NT2/D1 (cell line): ENCODE measurements around the gene PSRC1.

Experiments used
- DNase-seq: peaks from one replicate; pipeline ENCODE4 v3.0.0-alpha.2; 2011; ENCODE audit warnings: low read depth, low spot score
- H3K27me3 ChIP-seq: 2 replicates; pipeline ENCODE4 v1.6.0; 2011; ENCODE audit warnings: mild to moderate bottlenecking; ENCODE audit not compliant: insufficient read length, insufficient read depth
- H3K36me3 ChIP-seq: 2 replicates; pipeline ENCODE4 v1.6.1; 2011; ENCODE audit warnings: mild to moderate bottlenecking, low read length, mixed read lengths; ENCODE audit not compliant: insufficient read depth, insufficient read length
- H3K4me1 ChIP-seq: 2 replicates; pipeline ENCODE4 v1.5.1; 2011; ENCODE audit not compliant: insufficient read depth, insufficient read length
- H3K4me3 ChIP-seq: 2 replicates; pipeline ENCODE4 v1.5.1; 2011; ENCODE audit warnings: low read depth; ENCODE audit not compliant: insufficient read length
- H3K9ac ChIP-seq: 2 replicates; pipeline ENCODE4 v1.6.0; 2011; ENCODE audit warnings: low read depth; ENCODE audit not compliant: insufficient read length
- H3K9me3 ChIP-seq: 2 replicates; pipeline ENCODE4 v1.5.1; 2011; ENCODE audit warnings: mild to moderate bottlenecking, low read length; ENCODE audit not compliant: insufficient read depth
- SUZ12 ChIP-seq: IDR thresholded peaks from 2 replicates; pipeline ENCODE4 v1.6.1; 2011; ENCODE audit not compliant: insufficient read length, insufficient read depth; ENCODE audit errors: extremely low read depth
- YY1 ChIP-seq: IDR thresholded peaks from 2 replicates; pipeline ENCODE4 v1.6.1; 2011; ENCODE audit not compliant: insufficient read length, insufficient read depth
- ZNF274 ChIP-seq: IDR thresholded peaks from 2 replicates; pipeline ENCODE4 v1.6.1; 2011; ENCODE audit warnings: mild to moderate bottlenecking, low read depth, low read length

PSRC1 gene

GRCh38 chr1:109304226-109304920 lies 21.4 kb upstream of the PSRC1 start:
- H3K4me3 ChIP-seq = no peak overlapping the region
- DNase-seq = no peak
- TF ChIP-seq SUZ12 (no peak), YY1 (no peak), ZNF274 (no peak)
- no peaks in the 10 kb centered on the region for H3K27me3 ChIP-seq
- H3K36me3 ChIP-seq = no peaks in the 10 kb centered on the region
- peaks cover 18% of the 10 kb centered on the region for H3K4me1 ChIP-seq
- no peaks in the 10 kb centered on the region for H3K9me3 ChIP-seq
- no peak overlapping the region for H3K9ac ChIP-seq

GRCh38 chr1:109301874-109302273 lies 18.9 kb upstream of the PSRC1 start:
- Histone ChIP-seq H3K4me1 (peaks cover 16% of the 10 kb centered on the region), H3K4me3 (no peak overlapping the region), H3K9me3 (no peaks in the 10 kb centered on the region), H3K9ac (no peak overlapping the region), H3K36me3 (no peaks in the 10 kb centered on the region), H3K27me3 (no peaks in the 10 kb centered on the region)
- DNase-seq = no peak
- TF ChIP-seq YY1 = no peak
- no peak for TF ChIP-seq SUZ12
- TF ChIP-seq ZNF274 = no peak

DNA sequence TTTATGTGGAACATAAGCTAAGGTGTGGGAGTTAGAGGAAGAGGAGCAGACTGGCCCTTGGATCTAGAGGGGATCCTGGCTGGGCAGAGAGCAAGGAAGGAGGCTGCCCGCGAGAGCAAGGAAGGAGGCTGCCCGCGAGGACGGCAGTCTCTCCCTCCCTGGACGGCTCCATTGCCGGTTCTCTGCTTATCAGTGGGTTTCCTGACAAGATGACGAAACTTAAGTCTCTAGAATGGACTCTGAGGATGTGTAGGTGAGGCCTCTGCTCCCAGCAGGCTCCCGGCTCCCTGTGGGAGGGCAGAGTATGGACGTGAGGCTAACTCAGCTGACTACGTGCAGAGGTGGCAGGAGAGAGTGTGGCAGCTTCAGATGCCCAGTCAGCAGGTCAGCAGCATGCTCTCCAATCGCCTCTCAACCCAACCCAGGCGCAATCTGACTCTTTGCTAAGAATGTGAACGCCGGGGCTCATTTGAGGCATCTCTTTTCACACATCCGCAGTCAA lies 17.8 kb upstream of the PSRC1 start:
- H3K4me3 ChIP-seq = no peak overlapping the region
- H3K9ac ChIP-seq = no peak overlapping the region
- no peaks in the 10 kb centered on the region for H3K36me3 ChIP-seq
- no peaks in the 10 kb centered on the region for H3K9me3 ChIP-seq
- H3K4me1 ChIP-seq = peaks cover 10% of the 10 kb centered on the region
- no peaks in the 10 kb centered on the region for H3K27me3 ChIP-seq
- no peak for TF ChIP-seq ZNF274
- TF ChIP-seq SUZ12 = no peak
- TF ChIP-seq YY1 = no peak
- no peak for DNase-seq

- TF ChIP-seq SUZ12 (no peak), ZNF274 (no peak)
- DNase-seq = no peak
- no peaks in the 10 kb centered on the region for H3K36me3 ChIP-seq
- no peak overlapping the region for H3K9ac ChIP-seq
- peaks cover 4% of the 10 kb centered on the region for H3K4me1 ChIP-seq
- no peaks in the 10 kb centered on the region for H3K27me3 ChIP-seq
- H3K4me3 ChIP-seq = no peak overlapping the region
- H3K9me3 ChIP-seq = no peaks in the 10 kb centered on the region
Observed at GRCh38 chr1:109299558-109300343, 16.8 kb upstream of the PSRC1 start.

DNA sequence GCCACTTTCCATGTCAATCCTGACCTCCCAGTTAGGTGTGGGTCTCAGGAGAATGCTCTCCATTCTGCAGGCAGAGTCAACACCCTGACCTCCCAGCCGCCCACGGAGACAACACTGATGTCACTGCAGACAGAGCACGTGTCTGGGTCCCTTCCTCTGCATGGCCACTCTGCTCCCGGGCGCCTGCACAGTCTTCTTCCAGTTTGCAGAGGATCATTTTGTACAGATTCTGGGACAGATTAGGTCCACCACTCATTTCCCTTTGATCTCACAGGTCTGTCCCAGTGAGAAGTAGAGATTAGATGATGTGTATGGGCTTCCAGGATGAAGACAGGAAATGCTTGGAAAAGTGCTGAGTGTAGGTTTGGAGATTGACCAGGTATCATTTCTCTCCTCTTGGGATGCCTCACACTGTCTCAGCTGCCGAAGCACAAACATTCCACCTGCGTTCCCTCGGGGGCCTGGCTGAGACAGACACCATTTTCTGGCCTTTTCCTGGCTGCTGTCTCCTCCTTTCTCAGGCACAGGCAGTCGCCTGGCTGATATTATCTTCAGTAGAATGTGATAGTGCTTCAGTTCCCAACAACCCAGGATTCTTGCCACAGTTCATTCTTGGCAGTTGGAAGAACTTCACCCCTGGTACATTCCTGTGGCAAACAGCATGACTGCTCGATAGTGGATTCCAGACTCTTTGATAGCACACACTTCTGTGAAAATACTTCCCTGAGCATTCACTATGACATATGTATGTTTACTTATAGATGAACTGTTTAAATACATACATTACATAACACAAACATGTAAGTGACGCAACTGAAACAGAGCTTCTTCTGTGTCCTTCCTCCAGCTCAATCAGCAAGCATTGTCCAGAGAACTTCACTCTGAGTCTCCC lies 16.0 kb upstream of the PSRC1 start:
- H3K36me3 ChIP-seq = no peaks in the 10 kb centered on the region
- H3K4me1 ChIP-seq = peaks cover 4% of the 10 kb centered on the region
- TF ChIP-seq ZNF274 = no peak
- TF ChIP-seq YY1 = no peak
- no peak for TF ChIP-seq SUZ12
- H3K9ac ChIP-seq = no peak overlapping the region
- DNase-seq = no peak
- H3K9me3 ChIP-seq = no peaks in the 10 kb centered on the region
- H3K4me3 ChIP-seq = no peak overlapping the region
- H3K27me3 ChIP-seq = no peaks in the 10 kb centered on the region

- peaks cover 4% of the 10 kb centered on the region for H3K4me1 ChIP-seq
- no peaks in the 10 kb centered on the region for H3K9me3 ChIP-seq
- DNase-seq = no peak
- no peak overlapping the region for H3K4me3 ChIP-seq
- no peak overlapping the region for H3K9ac ChIP-seq
- H3K27me3 ChIP-seq = no peaks in the 10 kb centered on the region
- H3K36me3 ChIP-seq = no peaks in the 10 kb centered on the region
- no peak for TF ChIP-seq ZNF274
Observed at GRCh38 chr1:109296782-109297181, 13.8 kb upstream of the PSRC1 start.

DNA sequence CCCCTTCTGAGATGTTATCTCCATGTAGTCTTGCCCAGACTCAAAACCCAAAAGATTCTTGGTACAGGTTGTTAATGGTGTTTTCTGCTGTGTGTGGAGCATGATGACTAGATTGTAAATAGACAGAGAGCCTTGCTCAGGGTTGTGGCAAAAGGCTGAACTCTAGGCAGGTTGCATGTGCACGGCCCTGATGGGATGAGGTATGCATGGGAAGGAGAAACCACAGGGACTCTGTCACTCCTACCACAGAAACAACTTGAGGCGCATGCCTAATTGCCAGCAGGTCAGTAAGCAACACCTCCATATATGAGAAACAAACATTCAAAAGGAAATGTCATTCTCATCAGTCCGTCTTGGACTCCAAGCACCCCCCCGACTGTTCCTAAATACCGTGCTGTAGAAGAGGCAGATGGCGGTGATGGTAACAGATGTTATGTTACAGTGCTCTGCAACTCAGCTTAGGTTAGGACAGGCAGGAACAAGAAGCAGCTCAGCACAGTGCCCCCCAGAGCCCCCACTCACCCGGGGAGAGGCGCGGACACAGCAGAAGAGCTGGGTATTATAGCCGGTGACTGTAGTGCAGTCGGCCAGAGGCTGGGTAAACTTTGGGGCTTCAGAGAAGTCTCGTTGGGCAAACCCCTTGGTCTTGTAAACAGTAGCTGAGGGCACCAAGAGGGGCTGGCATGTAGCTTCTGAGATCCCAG lies 12.9 kb upstream of the PSRC1 start:
- Histone ChIP-seq H3K4me1 (peaks cover 4% of the 10 kb centered on the region), H3K27me3 (no peaks in the 10 kb centered on the region), H3K36me3 (no peaks in the 10 kb centered on the region), H3K9ac (no peak overlapping the region), H3K4me3 (no peak overlapping the region), H3K9me3 (no peaks in the 10 kb centered on the region)
- TF ChIP-seq ZNF274 (no peak), SUZ12 (no peak), YY1 (no peak)
- DNase-seq = no peak
